Right renal pelvis (tissue), 4 donors: ENCODE results near the gene LAMC1. TPM values are rescaled to one million over a fixed set of nuclear protein-coding genes. Genes with fewer than 3 reads are reported as not detected.

Source experiments
- DNase-seq, 4 donors: peaks; one replicate each; pipeline ENCODE4 v3.0.0-alpha.2; 2013; ENCODE audit warnings: low read depth in 4 of 4, low spot score in 3 of 4, missing footprints in 1 of 4
- polyA plus RNA-seq, 4 donors: library from polyadenylated mRNA; unstranded; fragments of 120-200 nt; gene quantifications; one replicate each; pipeline ENCODE4 v1.2.1, GENCODE V29; 2013; ENCODE audit not compliant: insufficient read length in 4 of 4

Gene LAMC1
- polyA plus RNA-seq, 4 donors = 269 to 303 (median 287) TPM

DNA sequence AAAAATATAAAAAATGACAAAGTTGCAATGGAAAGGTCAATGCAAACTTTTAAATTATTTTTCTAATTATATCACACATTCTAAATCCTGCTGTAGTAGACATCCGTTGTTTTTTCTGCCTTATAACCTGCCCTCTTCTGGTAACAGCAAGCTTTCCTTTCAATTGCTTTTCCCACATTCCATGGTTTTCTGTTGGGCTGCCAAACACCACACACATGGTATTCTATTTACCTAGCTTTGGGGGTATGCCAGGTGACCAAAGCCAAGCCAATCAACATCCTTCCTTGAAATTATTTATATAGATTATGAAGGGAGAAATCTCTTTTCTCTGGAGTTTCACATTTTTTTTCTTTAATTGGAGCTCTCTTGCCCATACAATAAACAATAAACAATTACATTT lies 3.4 kb upstream of the LAMC1 start:
- DNase-seq = no peak

DNA sequence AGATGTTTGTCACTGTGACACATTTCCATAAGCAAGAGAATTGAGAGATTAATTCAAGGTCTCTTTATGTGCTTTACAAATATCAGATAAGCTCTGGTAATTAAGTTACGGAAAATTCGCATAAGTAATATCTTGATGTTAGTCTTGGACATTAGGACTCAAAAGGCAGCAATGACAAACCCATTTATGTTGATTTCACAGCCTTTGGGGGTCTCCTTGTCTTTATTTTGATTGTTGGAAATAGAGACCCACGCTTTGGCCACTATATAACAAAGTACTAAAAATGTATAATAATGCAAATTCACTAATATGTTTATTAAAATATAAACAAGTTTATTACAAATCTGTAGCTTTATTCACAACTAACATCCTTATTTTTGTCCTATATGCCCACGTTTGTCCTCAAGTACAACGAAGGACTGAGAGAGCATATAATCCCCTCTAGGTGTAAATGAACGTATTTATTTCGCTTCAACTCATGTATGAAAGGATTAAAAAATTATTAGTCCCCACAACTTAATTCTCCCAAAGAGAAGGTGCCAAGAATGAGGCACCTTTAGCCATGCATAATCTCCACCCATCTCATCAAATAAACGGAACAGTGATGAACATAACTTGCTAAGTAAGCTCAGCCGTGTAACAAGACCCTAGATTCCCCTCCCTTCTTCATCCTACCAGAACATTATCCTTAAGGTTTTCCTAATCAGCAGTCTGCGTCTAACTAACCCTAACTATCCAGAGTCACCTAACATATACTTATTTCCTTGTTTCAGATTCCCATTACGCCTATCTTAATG lies 1.6 kb upstream of the LAMC1 start:
- DNase-seq = no peak

DNA sequence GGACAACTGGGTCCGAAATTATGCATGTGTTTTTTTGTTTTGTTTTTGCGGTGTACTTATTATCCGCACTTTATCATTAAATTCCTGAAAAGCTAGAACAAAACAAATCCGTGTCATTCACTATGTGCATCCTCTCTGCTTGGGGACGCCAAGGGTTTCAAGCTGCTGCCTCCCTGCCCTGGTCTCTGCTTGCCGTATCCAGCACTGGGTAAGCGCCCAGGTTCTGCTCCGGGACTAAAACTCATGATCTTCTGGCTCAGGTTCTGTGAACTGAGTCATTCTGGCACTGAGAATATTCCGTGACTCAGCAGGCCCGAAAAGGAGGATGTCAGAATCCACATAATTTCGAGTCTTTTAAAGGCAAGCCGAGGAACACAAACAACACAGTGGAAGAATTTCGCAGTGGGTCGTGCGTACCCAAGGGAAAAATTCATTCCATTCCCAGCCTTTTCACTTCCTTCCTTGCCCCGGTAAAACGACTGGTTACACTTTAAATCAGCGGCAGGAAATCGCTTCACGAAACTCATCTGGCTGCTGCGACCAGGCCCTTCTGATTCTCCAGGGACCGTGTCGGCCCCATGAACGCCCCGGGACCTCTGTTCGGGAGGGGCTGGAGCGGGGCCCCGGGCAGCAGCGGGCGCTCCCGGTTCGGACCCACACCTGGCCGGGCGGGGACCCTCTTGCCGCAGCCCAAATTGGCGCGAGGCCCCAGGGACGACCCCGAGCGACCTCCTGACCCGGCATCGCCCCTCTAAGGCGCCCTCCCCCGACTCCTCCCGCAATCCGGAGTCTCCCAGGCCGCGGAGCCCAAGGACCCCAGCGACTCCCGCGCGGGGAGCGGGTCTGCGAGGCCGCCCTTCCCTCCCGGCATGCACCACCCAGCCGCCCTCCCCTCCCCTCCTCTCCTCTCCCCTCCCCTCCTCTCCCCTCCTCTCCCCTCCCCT lies 746 bp upstream of the LAMC1 start:
- DNase-seq = peak; percentile 61 to 71 (median 66)

DNA sequence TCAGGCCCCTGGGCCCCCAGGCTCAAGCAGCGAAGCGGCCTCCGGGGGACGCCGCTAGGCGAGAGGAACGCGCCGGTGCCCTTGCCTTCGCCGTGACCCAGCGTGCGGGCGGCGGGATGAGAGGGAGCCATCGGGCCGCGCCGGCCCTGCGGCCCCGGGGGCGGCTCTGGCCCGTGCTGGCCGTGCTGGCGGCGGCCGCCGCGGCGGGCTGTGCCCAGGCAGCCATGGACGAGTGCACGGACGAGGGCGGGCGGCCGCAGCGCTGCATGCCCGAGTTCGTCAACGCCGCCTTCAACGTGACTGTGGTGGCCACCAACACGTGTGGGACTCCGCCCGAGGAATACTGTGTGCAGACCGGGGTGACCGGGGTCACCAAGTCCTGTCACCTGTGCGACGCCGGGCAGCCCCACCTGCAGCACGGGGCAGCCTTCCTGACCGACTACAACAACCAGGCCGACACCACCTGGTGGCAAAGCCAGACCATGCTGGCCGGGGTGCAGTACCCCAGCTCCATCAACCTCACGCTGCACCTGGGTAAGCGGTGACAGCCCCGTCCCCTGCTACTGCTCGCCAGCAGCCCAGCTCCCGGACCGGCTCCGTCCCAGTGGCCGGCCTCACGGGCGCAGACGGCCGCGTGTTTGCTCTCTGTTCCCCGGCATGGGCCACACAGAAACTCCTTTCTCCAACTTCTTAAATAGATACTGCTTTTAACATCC lies 539 bp downstream of the LAMC1 start:
- DNase-seq = peak in 1 of 4 donors; percentile 68

GRCh38 chr1:183024317-183025009 lies 1.2 kb downstream of the LAMC1 start:
- DNase-seq = peak in 1 of 4 donors; percentile 29

- no peak for DNase-seq
These were observed 1.8 kb downstream of the LAMC1 start for GRCh38 chr1:183025010-183025337.

GRCh38 chr1:183025782-183026774 lies 2.9 kb downstream of the LAMC1 start:
- peak in 1 of 4 donors; percentile 67 for DNase-seq

DNA sequence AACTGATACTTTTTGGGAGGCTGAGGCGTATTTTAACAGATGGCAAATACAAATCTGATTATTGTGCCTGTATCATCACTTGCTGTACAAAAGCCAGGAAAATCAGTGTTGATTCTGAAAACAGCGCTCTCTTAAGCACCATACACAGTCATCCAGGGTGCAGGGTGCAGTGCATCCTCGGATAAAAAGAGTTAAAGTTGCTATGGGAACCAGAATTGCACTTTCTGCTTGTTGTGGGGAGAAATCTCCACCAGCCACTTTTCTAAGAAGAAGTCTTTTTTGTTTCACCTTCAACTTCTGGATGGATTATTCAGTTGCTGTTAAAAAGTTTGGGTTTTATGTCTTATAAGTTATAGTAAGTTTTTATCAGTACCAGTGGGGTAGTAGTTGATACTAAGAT lies 3.8 kb downstream of the LAMC1 start:
- DNase-seq = no peak

- no peak for DNase-seq
These were observed 4.6 kb downstream of the LAMC1 start for GRCh38 chr1:183027791-183028190.

DNA sequence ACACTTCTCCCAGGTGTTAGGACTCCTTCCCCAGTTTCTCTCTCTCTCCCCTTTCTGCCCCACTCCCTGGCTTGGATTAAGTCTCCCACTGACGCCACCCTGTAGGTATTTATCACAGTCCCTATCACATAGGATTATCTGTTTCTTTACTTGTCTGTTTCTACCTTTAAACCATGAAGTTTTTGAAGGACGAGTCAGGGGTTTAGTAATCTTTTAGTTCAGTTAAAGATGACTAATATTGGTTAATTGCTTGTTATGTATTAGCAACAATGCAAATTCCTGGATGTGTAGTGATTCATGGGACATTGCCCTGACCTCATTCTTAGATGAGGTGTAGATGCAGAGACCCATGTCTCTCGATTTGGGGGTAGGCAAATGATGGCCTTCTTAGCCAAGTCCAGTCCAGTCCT lies 6.4 kb downstream of the LAMC1 start:
- DNase-seq = no peak

- no peak for DNase-seq
These were observed 6.8 kb downstream of the LAMC1 start for GRCh38 chr1:183030053-183030452.

- DNase-seq = no peak
These were observed 9.1 kb downstream of the LAMC1 start for GRCh38 chr1:183032122-183032921.

DNA sequence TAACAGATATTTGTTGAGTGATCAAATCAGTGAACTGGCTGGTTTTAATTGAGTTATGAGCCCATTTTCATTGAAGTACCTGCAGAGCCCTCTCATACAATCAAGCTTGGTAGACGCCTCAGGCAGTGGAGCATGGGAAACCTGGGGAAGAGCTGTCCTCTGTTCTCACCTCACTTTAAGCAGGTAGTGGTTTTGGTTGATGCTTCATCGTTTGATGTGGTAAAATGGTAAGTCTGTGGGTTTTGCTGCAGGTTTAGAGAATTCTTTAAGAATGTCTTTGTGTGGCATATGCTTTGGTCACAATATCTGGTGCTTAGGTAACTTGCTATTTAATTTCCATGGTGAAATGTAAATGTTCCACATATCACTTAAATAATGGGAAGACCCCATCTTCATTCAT lies 10.0 kb downstream of the LAMC1 start:
- no peak for DNase-seq

GRCh38 chr1:183034682-183035081 lies 11.5 kb downstream of the LAMC1 start:
- DNase-seq = no peak

DNA sequence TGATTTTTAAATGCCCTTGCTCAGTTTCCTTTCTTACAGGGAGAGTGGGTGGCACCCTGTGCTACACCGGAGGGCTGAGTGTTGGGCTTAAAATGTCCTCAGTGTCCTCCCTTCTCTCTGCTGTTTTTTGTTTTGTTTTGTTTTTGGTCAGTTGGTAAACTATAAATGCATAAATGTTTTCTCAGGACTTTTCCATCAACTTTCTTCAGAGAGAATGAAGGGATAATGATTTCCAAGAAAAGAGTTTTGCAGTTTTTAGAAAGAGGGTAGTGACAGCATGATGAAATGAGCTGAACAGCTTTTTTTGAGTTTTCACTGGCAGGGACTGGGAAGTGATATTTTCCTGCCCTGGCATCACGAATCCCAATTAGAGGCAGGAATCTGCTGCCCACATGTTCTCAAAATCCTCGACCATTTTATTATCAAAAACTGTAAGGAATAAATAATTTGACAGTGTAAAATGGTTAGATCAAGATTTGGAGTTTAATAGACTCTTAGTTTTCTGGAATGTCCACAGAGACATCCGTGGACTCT lies 15.2 kb downstream of the LAMC1 start:
- DNase-seq = no peak

DNA sequence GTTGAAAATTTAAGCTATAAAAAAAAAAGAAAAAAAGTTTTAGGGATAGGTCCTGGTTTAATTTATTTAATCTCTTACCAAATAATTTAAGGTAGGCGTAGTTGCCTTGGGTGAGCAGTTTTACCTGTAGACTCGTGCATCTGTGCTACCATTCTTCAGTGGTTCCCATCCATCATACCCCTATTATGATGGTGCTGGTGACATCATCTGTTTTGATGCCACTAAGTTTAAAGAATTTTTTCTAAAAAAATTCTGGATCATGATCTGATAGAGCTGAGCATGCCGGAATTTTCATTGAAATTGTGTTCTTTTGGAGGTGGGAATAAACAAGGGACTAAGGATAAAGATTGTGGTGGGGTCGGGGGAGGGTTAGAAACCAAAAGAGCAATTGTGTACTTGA lies 15.7 kb downstream of the LAMC1 start:
- no peak for DNase-seq

DNA sequence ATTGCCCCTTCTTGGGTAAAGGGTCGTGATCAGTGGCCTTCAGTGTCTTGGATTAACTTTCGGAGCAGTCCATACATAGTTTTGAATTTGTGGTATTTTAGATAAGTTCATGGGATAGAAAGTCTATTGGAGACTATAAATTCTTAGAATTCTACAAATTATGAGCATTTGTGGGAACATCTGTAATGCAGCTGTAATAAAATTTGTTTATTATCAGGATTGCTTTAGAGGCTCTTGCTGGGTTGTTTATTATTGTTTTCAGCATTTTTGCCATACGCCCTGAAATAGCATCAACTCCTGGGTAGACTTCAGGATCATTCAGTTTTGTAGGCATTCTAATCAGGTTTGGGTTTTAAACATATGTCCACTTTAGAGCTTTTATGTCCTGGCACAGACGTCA lies 16.1 kb downstream of the LAMC1 start:
- no peak for DNase-seq

GRCh38 chr1:183039985-183040447 lies 16.8 kb downstream of the LAMC1 start:
- DNase-seq = no peak
